Suppressor macrophage treated with lipopolysaccharide for 1 hour (primary cell): ENCODE measurements around the gene SLC22A31.
"Not testable (repeated sequence)": the region's sequence is repeated elsewhere in the genome, so short reads cannot be mapped to it uniquely, and the experiment has no call there.

Source experiments
- DNase-seq, 3 donors: peaks; one replicate each; pipeline ENCODE4 v3.0.0-alpha.2; 2020 to 2022

SLC22A31 gene

GRCh38 chr16:89200124-89200849 is at the start of gene SLC22A31:
Gene SLC22A31 (minus strand): TSS chr16:89200537. CDS start chr16:89200501, 36 bp downstream.
- peak in 1 of 3 donors; percentile 25 for DNase-seq

GRCh38 chr16:89248196-89248982 is 48.1 kb upstream of the SLC22A31 start:
- DNase-seq, result peak in 1 of 3 donors; percentile 16

GRCh38 chr16:89247734-89248075 is 47.4 kb upstream of the SLC22A31 start:
- not testable (repeated sequence) for DNase-seq

GRCh38 chr16:89246903-89247733 is 46.8 kb upstream of the SLC22A31 start:
- DNase-seq, result peak; percentile 90 to 99 (median 97)

GRCh38 chr16:89246383-89246902 is 46.1 kb upstream of the SLC22A31 start:
- no peak for DNase-seq

GRCh38 chr16:89244754-89245153 is 44.4 kb upstream of the SLC22A31 start:
- no peak for DNase-seq

GRCh38 chr16:89244264-89244663 is 43.9 kb upstream of the SLC22A31 start:
- DNase-seq, result not testable (repeated sequence)

GRCh38 chr16:89243664-89244063 is 43.3 kb upstream of the SLC22A31 start:
- DNase-seq, result no peak

- no peak for DNase-seq
Observed at GRCh38 chr16:89242795-89243200, 42.5 kb upstream of the SLC22A31 start.

- peak; percentile 67 to 77 (median 70) for DNase-seq
Observed at GRCh38 chr16:89241187-89242007, 41.1 kb upstream of the SLC22A31 start.

GRCh38 chr16:89237733-89238132 is 37.4 kb upstream of the SLC22A31 start:
- no peak for DNase-seq

- DNase-seq, result peak in 2 of 3 donors; percentile 17
Observed at GRCh38 chr16:89233678-89234490, 33.5 kb upstream of the SLC22A31 start.

GRCh38 chr16:89232107-89232506 is 31.8 kb upstream of the SLC22A31 start:
- no peak for DNase-seq

- DNase-seq, result no peak
Observed at GRCh38 chr16:89230255-89230654, 29.9 kb upstream of the SLC22A31 start.

GRCh38 chr16:89224665-89225064 is 24.3 kb upstream of the SLC22A31 start:
- no peak for DNase-seq

GRCh38 chr16:89222931-89223330 is 22.6 kb upstream of the SLC22A31 start:
- no peak for DNase-seq

- DNase-seq, result no peak
Observed at GRCh38 chr16:89221604-89222003, 21.3 kb upstream of the SLC22A31 start.

GRCh38 chr16:89219365-89219764 is 19.0 kb upstream of the SLC22A31 start:
- no peak for DNase-seq

- peak; percentile 91 to 95 (median 93) for DNase-seq
Observed at GRCh38 chr16:89217388-89218191, 17.3 kb upstream of the SLC22A31 start, which contains the start of gene ZNF778. Gene ZNF778 (plus strand): TSS chr16:89217703. CDS start chr16:89221128, 3,425 bp downstream.

GRCh38 chr16:89217138-89217387 is 16.7 kb upstream of the SLC22A31 start:
- DNase-seq, result no peak
